GM04503 (cell line): Measurements from ENCODE around the gene IFT80.

Experiments
- DNase-seq: peaks from one replicate; pipeline ENCODE4 v3.0.0-alpha.2; 2012; ENCODE audit warnings: low read depth

IFT80 gene

DNA sequence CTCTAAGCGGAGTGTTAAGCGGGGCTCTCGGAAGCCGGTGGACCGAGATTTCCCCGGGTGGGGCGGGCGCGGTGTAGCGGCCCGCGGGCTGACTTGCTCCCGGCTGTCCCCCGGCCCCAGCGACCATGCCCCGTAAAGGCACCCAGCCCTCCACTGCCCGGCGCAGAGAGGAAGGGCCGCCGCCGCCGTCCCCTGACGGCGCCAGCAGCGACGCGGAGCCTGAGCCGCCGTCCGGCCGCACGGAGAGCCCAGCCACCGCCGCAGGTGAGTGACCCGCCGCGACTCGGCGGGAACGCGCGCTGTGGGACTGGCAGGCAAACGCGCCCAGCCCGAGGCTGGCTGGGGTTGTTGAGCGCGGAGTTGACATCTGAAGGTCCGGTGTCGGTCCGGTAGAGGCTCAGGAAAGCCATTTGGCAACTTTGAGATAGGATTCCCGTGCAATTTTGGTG lies 1.7 kb upstream of the IFT80 start:
- DNase-seq, result no peak

- DNase-seq, result no peak
Measured at GRCh38 chr3:160400030-160400701, 1.1 kb upstream of the IFT80 start.

DNA sequence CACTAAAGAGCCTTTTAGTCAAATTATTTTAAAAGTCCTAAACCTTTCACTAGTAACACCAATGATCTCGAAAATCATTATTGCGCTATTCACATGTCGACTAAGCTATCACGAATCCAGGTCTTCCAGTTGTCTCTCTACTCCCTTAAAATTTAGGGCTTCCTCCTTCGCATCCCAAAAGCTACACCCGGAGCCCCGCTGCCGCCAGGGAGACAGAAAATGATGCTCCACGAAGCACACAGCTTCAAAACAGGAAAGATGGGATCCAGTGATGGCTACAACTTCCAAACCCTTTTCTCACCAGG lies 253 bp downstream of the IFT80 start:
- no peak for DNase-seq

- peak; percentile 63 for DNase-seq
Measured at GRCh38 chr3:160395297-160395696, 3.7 kb downstream of the IFT80 start.

- no peak for DNase-seq
Measured at GRCh38 chr3:160394009-160394392, 5.0 kb downstream of the IFT80 start.

- DNase-seq, result no peak
Measured at GRCh38 chr3:160393346-160394008, 5.5 kb downstream of the IFT80 start.

DNA sequence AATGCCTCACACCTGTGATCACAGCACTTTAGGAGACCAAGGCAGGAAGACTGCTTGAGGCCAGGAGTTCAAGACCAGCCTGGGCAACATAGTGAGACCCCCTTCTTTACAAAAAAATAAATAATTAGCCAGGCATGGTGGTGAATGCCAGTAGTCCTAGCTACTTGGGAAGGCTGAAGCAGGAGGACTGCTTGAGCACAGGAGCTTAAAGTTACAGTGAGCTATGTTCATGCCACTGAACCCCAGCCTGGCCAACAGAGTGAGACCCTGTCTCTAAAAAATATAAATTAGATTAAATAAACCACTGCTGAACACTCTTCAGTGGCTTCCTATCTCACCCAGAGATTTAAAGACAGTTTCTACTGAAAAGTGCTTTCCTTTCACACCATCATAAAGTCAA lies 6.2 kb downstream of the IFT80 start:
- no peak for DNase-seq

DNA sequence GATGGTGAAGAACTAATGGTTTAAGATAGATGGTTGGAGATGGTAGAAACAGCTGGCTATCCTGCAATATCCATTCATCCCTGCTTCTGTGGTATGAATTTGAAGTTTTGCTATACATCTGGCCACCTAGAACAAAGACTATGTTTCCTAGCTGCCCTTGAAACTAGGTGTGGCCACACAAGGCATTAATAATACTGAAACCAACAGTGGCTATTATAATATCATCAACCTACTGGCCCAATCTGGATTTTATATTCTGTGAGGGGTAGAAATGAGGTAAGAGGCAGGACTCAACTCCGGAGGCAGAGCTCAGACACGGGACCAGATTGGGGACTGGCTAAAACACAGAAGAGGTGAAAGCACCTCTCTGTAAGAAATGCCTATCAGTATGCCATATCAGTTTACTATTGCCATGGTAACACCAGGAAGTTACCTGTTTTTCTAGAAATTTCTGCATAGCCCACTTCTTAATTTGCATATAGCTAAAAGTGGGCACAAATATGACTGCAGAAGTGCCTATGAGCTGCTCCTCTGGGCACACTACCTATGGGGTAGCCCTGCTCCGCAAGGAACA lies 8.4 kb downstream of the IFT80 start:
- DNase-seq, result no peak

GRCh38 chr3:160384639-160385318 lies 14.2 kb downstream of the IFT80 start:
- no peak for DNase-seq

GRCh38 chr3:160381470-160381869 lies 17.6 kb downstream of the IFT80 start:
- no peak for DNase-seq

- no peak for DNase-seq
Measured at GRCh38 chr3:160379628-160380214, 19.3 kb downstream of the IFT80 start.

GRCh38 chr3:160378331-160379109 lies 20.5 kb downstream of the IFT80 start:
- DNase-seq, result no peak

DNA sequence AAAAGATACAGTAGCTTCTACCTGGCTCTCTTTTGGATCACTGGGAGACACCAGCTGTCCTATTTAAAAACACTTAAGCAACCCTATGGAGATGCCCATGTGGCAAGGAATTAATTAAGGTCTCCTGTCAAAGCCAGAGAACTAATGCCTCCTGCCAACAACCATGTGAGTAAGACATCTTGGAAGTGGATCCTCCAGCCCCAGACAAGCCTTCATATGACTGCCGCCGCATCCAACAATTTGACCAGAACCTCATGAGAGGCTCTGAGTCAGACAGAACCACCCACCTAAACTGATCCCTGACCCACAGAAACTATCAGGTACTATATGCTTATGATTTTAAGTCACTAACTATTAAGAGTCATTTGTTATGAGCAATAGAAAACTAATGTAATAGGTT lies 22.3 kb downstream of the IFT80 start:
- no peak for DNase-seq

DNA sequence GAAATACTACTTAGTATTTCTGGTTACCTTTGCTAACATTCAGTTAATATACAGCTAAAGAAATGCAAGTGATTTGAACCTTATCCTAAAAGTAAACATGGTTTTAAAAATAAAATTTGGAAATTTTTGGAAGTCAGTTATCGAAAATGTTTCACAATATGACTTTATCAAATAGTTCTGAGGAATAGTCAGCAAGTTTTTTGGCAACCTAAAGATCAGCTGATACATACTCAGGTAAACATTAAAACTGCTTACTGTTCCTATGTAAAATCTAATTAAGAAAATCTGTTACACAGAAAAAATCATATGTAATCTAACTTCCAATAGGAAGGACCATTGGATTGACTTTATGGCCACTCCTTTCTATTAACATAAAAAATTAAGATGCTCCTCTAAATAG lies 24.1 kb downstream of the IFT80 start:
- DNase-seq, result no peak

GRCh38 chr3:160374472-160374871 lies 24.6 kb downstream of the IFT80 start:
- no peak for DNase-seq

- DNase-seq, result no peak
Measured at GRCh38 chr3:160373655-160374054, 25.4 kb downstream of the IFT80 start.

DNA sequence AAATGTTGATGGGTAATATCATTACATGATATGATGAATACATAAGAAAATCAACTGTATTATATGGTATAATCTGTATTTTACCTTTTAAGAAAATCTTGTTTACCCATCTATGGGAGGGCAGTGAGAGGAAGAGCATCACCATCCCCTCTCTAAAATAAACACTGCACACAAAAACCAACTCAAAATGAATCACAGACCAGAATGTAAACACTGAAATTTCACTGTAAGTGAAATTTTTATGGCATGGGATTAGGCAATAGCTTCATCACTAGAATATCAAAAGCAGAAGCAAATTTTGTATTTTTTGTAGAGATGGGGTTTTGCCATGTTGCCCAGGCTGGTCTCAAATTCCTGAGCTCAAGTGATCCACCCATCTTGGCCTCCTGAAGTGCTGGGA lies 26.2 kb downstream of the IFT80 start:
- DNase-seq, result peak; percentile 56

DNA sequence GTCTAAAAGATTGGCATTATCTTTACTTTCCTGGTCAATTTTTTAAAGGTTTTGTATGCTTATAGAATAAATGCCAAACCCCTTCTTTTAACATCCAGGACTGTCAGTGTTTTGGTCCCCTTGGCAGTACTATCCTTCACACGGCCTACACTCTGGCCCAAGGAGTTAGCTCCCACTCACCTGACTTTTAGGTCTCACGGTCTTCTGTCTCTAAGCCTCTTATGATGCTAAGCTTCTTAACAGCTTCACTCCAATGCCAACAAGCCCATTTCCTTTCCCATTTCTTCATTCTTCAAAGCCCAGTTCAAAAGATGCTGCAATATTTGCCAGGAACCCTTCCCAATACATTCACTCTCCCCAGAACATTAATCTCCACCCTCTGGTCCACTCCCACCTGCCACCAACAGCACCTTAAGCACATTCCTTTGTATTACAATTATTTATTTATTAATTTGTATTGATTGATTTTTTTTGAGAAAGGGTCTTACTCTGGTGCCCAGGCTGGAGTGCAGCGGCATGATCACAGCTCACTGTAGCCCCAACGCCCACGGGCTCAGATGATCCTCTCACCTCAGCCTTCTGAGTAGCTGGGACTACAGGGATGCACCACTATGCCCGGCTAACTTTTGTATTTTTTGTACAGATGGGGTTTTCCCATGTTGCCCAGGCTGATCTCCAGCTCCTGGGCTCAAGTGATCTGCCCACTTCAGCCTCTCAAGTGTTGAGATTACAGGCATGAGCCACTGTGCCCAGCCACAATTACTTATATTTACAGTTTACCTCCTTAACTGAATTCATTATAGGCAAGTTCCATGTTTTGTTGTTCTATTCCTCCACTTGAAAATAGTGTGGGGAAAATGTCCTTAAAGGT lies 27.8 kb downstream of the IFT80 start:
- no peak for DNase-seq

GRCh38 chr3:160369784-160370183 lies 29.2 kb downstream of the IFT80 start:
- no peak for DNase-seq

- no peak for DNase-seq
Measured at GRCh38 chr3:160368804-160369203, 30.2 kb downstream of the IFT80 start.
